ENCODE measurements around the gene ZNF221.

Gene ZNF221

GRCh38 chr19:43960411-43960810 is 9.4 kb downstream of the ZNF221 start:
- DNase-seq = no peak

GRCh38 chr19:43966079-43966694 is 15.2 kb downstream of the ZNF221 start:
- no peak for DNase-seq

- DNase-seq = no peak
Measured at GRCh38 chr19:43976732-43977131, 25.7 kb downstream of the ZNF221 start.

- DNase-seq = no peak
Measured at GRCh38 chr19:43983544-43983911, 32.5 kb downstream of the ZNF221 start.

GRCh38 chr19:43983912-43984686 is 33.1 kb downstream of the ZNF221 start, which contains the start of gene ZNF155:
TSS of gene ZNF155 (plus strand) at chr19:43984188. CDS start at chr19:43988544, 4,356 bp downstream.
- peak; percentile 68 for DNase-seq

- DNase-seq = no peak
Measured at GRCh38 chr19:43984687-43985000, 33.6 kb downstream of the ZNF221 start.

- DNase-seq = no peak
Measured at GRCh38 chr19:43997631-43998290, 46.7 kb downstream of the ZNF221 start.

GRCh38 chr19:44002212-44002565 is 51.2 kb downstream of the ZNF221 start:
- DNase-seq = no peak

- peak; percentile 86 for DNase-seq
Measured at GRCh38 chr19:44002566-44003460, 51.8 kb downstream of the ZNF221 start, which contains the start of gene ZNF230. TSS of gene ZNF230 (plus strand) at chr19:44002957. CDS start at chr19:44007079, 4,122 bp downstream.

- DNase-seq = no peak
Measured at GRCh38 chr19:44003461-44004009, 52.5 kb downstream of the ZNF221 start.

GRCh38 chr19:44005973-44006372 is 54.9 kb downstream of the ZNF221 start:
- DNase-seq = no peak

- no peak for DNase-seq
Measured at GRCh38 chr19:44007473-44007872, 56.4 kb downstream of the ZNF221 start.

GRCh38 chr19:44010468-44010867 is 59.4 kb downstream of the ZNF221 start:
- DNase-seq = no peak
